SW480 (cell line): ENCODE measurements around the gene TRIAP1.
"Not testable (repeated sequence)": the region's sequence is repeated elsewhere in the genome, so short reads cannot be mapped to it uniquely, and the experiment has no call there.

Experiments used
- DNase-seq: peaks from one replicate; pipeline ENCODE4 v3.0.0-alpha.2; 2016; ENCODE audit warnings: low spot score

TRIAP1 gene

GRCh38 chr12:120445911-120446843 is at the start of gene TRIAP1, which contains the start of gene GATC:
Gene TRIAP1 (minus strand): TSS chr12:120446384. CDS start chr12:120446372, 12 bp downstream.
Gene GATC (plus strand): TSS chr12:120446444. CDS start chr12:120446481, 37 bp downstream.
- DNase-seq = peak; percentile 76

DNA sequence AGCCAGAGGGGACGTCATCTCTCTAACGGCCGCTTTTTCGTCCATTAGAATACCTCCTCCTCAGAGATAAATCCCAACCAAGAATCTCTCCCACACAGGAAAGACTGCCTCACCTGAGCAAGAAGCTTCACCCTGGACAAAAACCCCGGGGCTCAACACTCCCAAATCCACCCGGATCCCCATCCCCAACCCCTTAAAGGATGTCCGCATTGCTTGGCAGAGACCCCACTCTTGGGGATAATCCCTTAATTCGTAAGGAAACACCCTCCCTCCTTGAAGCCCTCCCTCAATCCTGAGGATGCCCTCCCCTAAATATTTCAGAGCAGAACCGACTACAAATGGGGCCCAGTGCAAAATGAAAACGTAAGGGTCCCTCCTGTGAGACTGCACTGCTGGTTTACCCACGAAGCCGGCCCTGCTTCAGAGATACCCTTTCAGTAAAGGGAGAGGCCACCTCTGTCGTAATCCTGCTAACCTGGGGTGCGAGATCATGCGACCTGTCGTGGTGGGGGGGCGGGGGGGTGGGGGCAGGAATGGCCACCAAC is 49.1 kb upstream of the TRIAP1 start:
- DNase-seq = no peak

GRCh38 chr12:120490833-120491512 is 44.8 kb upstream of the TRIAP1 start:
- no peak for DNase-seq

- no peak for DNase-seq
Observed at GRCh38 chr12:120490325-120490724, 44.1 kb upstream of the TRIAP1 start.

GRCh38 chr12:120489018-120489417 is 42.8 kb upstream of the TRIAP1 start:
- DNase-seq = no peak

GRCh38 chr12:120488057-120488640 is 42.0 kb upstream of the TRIAP1 start:
- no peak for DNase-seq

- DNase-seq = not testable (repeated sequence)
Observed at GRCh38 chr12:120487552-120487951, 41.4 kb upstream of the TRIAP1 start.

GRCh38 chr12:120485961-120486881 is 40.0 kb upstream of the TRIAP1 start:
- no peak for DNase-seq

DNA sequence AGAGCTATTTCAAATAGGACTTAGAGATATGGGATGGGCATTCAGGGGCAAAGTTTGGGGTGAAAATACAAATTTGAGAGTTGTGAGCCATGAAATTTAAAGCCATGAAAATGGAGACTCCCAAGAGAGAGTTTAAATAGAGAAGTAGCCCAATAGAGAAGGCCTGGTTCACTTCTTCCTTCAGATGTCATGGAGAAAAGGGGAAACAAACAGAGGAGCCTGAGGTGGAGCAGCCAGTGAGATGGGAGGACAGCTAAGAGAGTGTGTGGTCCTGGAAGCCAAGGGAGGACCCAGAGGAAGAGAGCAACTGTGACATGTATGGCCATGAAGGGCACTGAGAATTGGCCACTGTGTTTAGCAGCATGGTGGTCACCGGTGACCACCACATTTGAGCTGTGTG is 37.4 kb upstream of the TRIAP1 start:
- DNase-seq = no peak

DNA sequence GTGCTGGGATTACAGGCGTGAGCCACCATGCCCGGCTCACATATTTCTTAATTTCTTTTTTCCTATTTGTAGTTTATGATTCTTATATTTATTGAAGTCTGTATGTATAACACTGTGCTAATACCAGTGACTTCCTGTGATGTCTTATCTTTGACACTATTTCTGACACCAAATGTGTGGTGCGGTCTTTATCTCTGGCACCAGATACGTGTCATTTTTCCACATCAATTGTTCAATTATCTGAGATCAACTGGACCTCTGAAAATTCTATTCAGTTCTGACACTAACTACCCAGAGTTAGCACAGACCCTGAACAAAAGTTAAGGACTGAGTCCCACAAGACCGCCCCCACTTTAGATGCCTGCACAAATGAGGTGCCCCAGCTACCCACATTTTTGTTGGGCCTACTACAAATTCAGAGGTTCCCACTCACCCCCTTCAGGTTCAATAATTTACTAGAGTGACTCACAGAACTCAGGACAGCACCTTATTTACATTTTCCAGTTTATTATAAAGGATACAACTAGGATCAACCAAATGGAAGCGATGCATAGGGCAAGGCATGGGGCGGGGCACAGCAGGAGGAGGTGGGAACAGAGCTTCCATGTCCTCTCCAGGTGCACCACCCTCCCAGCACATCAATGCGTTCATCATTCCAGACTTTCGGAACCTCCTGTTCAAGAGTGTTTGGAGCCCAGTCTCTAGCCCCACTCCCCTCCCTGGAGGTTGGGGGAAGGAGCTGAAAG is 35.0 kb upstream of the TRIAP1 start:
- no peak for DNase-seq

DNA sequence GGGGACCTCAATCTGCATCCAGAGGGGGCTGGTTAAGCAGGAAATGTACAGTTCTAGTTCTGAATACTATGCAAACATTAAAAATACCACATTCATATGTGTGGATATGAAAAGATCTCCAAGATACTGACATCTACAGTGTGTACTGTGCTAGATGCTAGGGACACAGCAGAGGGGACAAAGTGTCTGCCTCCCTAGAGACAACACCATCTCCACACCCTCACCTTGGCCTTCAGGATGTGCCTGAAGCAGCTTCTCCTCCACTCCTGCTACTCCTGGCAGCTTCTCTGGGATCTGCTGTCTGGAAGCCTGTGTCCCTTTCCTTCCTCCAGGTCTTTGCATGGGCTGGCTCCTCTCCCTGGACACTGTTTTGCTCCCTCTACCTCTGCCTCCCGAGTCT is 34.0 kb upstream of the TRIAP1 start:
- DNase-seq = no peak

- no peak for DNase-seq
Observed at GRCh38 chr12:120479458-120479857, 33.3 kb upstream of the TRIAP1 start.

GRCh38 chr12:120475643-120476042 is 29.5 kb upstream of the TRIAP1 start:
- DNase-seq = no peak

DNA sequence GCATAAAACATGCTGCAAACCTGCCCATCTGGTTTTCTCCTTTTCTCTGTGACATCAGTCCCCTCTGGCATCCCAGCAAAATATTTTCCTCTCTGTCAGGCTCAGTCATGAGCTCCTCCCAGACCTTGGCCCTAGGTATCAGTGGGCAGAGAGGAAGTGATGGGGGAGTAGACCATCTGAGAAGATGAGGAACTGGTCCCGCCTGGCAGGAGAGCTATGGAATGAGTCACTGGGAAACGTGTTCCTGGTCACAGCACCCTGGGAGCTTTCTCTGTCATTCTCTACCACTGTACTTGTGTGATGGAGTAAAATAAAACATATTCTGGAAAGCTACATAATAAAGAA is 28.4 kb upstream of the TRIAP1 start:
- DNase-seq = peak; percentile 81

- DNase-seq = no peak
Observed at GRCh38 chr12:120473807-120474615, 27.8 kb upstream of the TRIAP1 start.

DNA sequence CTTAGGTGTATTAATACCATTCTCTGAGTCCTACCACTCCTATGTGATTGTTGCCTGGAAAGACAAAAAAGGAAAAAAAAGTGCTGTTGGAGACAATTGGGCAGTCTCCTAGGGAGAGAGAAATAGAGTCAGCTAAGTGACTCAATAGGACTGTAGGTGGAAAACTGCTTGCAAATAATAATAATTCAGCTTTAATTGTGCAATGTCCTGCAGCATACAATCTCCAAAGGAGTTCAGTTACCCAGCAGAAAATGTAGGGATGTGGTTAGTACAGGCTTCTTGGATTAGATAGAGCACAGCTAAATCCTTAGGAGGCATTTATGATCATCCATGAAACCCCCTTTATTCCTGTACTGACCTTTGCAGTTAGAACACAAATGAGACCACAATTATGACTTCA is 26.3 kb upstream of the TRIAP1 start:
- DNase-seq = no peak

GRCh38 chr12:120470150-120470784 is 24.1 kb upstream of the TRIAP1 start:
- DNase-seq = no peak

- DNase-seq = peak; percentile 93
Observed at GRCh38 chr12:120469450-120470149, 23.4 kb upstream of the TRIAP1 start, which contains the start of gene SRSF9. Gene SRSF9 (minus strand): TSS chr12:120469748. CDS start chr12:120469609, 139 bp downstream.
